Endodermal cell (in vitro differentiated cells): ENCODE measurements around the gene APBA2. TPM values are rescaled to one million over a fixed set of nuclear protein-coding genes. Genes with fewer than 3 reads are reported as not detected.

Source experiments
- DNase-seq: peaks from one replicate; pipeline ENCODE4 v3.0.0-alpha.2; 2017
- H3K27ac ChIP-seq: 2 replicates; pipeline ENCODE4 v1.5.1; 2013; ENCODE audit warnings: mild to moderate bottlenecking, low read depth, low read length, moderate library complexity
- H3K27me3 ChIP-seq: 2 replicates; pipeline ENCODE4 v1.6.1; 2013; ENCODE audit warnings: mild to moderate bottlenecking, low read length, moderate library complexity; ENCODE audit not compliant: insufficient read depth, control insufficient read depth, poor library complexity, severe bottlenecking
- H3K36me3 ChIP-seq: 2 replicates; pipeline ENCODE4 v1.7.0; 2013; ENCODE audit warnings: mild to moderate bottlenecking, low read length, moderate library complexity; ENCODE audit not compliant: control insufficient read depth, insufficient read depth
- H3K4me1 ChIP-seq: one replicate; pipeline ENCODE4 v1.7.0; 2013; ENCODE audit warnings: low read length; ENCODE audit not compliant: control insufficient read depth, insufficient read depth
- H3K4me3 ChIP-seq: 2 replicates; pipeline ENCODE4 v1.5.1; 2013; ENCODE audit warnings: mild to moderate bottlenecking, low read length, moderate library complexity
- H3K9ac ChIP-seq: 2 replicates; pipeline ENCODE4 v1.6.1; 2013; ENCODE audit warnings: mild to moderate bottlenecking, low read length, moderate library complexity; ENCODE audit not compliant: poor library complexity, severe bottlenecking; ENCODE audit errors: extremely low read depth
- H3K9me3 ChIP-seq: 2 replicates; pipeline ENCODE4 v1.6.1; 2013; ENCODE audit warnings: mild to moderate bottlenecking, low read length, moderate library complexity; ENCODE audit not compliant: control insufficient read depth
- H3K27ac Mint-ChIP-seq: 2 replicates; pipeline ENCODE4 v1.8.0; 2020; ENCODE audit warnings: mixed read lengths
- H3K27me3 Mint-ChIP-seq: 2 replicates; pipeline ENCODE4 v1.8.0; 2021; ENCODE audit warnings: mild to moderate bottlenecking, mixed read lengths; ENCODE audit not compliant: insufficient read depth
- H3K36me3 Mint-ChIP-seq: 2 replicates; pipeline ENCODE4 v1.8.0; 2020; ENCODE audit warnings: low read depth, mixed read lengths
- H3K4me1 Mint-ChIP-seq: 2 replicates; pipeline ENCODE4 v1.8.0; 2020; ENCODE audit warnings: mixed read lengths
- H3K4me3 Mint-ChIP-seq: 2 replicates; pipeline ENCODE4 v1.8.0; 2020; ENCODE audit warnings: mild to moderate bottlenecking, moderate library complexity, mixed read lengths
- H3K9me3 Mint-ChIP-seq: 2 replicates; pipeline ENCODE4 v1.8.0; 2020; ENCODE audit warnings: mild to moderate bottlenecking, mixed read lengths
- WGBS, 2 experiments: methylation state at CpG; one replicate each; pipeline versions ENCODE4 v1.1.5 to v1.1.7; 2013; ENCODE audit warnings: missing lambda C conversion rate in 2 of 2, mixed read lengths in 1 of 2; ENCODE audit not compliant: insufficient coverage in 1 of 2, insufficient read length in 1 of 2; 5-methylcytosine and 5-hydroxymethylcytosine counted together
- total RNA-seq, 2 donors: library from RNA; stranded (reverse); fragmentation: NEBNext Ultra II Directional in 1 of 2; extraction: Animal tissue kit (Norgen Biotek cat#: 25700) in 1 of 2; gene quantifications; 2 replicates in 1 of 2; 3 replicates in 1 of 2; pipeline ENCODE4 v1.2.1, GENCODE V29; 2021
- TF ChIP-seq, protein P1 (sequence below): fragments of 200-600 bp; sonication (generic); conservative IDR thresholded peaks from 2 replicates; pipeline ENCODE4 v1.5.0; 2021; ENCODE audit warnings: antibody characterized with exemption, mild to moderate bottlenecking

APBA2 gene
- total RNA-seq, 2 donors from 2014 or later: 27.1 to 27.3 TPM

GRCh38 chr15:28950916-28951315 is 65.1 kb downstream of the APBA2 start:
- H3K4me1 ChIP-seq: no peaks in the 10 kb centered on the region
- no peaks in the 10 kb centered on the region for H3K27me3 Mint-ChIP-seq
- peaks cover 3% of the 10 kb centered on the region for H3K9me3 ChIP-seq
- no peak overlapping the region for H3K4me3 ChIP-seq
- H3K27ac Mint-ChIP-seq: no peak overlapping the region
- no peak overlapping the region for H3K27ac ChIP-seq
- WGBS, 2 experiments: 100% methylated on average over 1 of the region's 2 CpGs; no CpG with 5 or more reads in 1 of the 2 experiments
- H3K4me3 Mint-ChIP-seq: no peak overlapping the region
- H3K36me3 ChIP-seq: no peaks in the 10 kb centered on the region
- TF ChIP-seq, protein P1, sequence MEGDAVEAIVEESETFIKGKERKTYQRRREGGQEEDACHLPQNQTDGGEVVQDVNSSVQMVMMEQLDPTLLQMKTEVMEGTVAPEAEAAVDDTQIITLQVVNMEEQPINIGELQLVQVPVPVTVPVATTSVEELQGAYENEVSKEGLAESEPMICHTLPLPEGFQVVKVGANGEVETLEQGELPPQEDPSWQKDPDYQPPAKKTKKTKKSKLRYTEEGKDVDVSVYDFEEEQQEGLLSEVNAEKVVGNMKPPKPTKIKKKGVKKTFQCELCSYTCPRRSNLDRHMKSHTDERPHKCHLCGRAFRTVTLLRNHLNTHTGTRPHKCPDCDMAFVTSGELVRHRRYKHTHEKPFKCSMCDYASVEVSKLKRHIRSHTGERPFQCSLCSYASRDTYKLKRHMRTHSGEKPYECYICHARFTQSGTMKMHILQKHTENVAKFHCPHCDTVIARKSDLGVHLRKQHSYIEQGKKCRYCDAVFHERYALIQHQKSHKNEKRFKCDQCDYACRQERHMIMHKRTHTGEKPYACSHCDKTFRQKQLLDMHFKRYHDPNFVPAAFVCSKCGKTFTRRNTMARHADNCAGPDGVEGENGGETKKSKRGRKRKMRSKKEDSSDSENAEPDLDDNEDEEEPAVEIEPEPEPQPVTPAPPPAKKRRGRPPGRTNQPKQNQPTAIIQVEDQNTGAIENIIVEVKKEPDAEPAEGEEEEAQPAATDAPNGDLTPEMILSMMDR: no peak
- no peak for DNase-seq
- no peak overlapping the region for H3K9ac ChIP-seq
- H3K36me3 Mint-ChIP-seq: peaks cover 4% of the 10 kb centered on the region
- peaks cover 4% of the 10 kb centered on the region for H3K9me3 Mint-ChIP-seq
- no peaks in the 10 kb centered on the region for H3K4me1 Mint-ChIP-seq
- H3K27me3 ChIP-seq: no peaks in the 10 kb centered on the region

GRCh38 chr15:28952666-28953491 is 67.1 kb downstream of the APBA2 start:
- Mint-ChIP-seq H3K4me1 (no peaks in the 10 kb centered on the region), H3K27me3 (no peaks in the 10 kb centered on the region), H3K4me3 (no peak overlapping the region), H3K27ac (no peak overlapping the region), H3K9me3 (no peaks in the 10 kb centered on the region), H3K36me3 (peaks cover 2% of the 10 kb centered on the region)
- Histone ChIP-seq H3K4me3 (no peak overlapping the region), H3K4me1 (no peaks in the 10 kb centered on the region), H3K27me3 (no peaks in the 10 kb centered on the region), H3K9me3 (no peaks in the 10 kb centered on the region), H3K27ac (peak overlapping the region; percentile 36), H3K9ac (no peak overlapping the region), H3K36me3 (no peaks in the 10 kb centered on the region)
- TF ChIP-seq, protein P1: no peak
- peak; percentile 32 for DNase-seq
- 86 to 96% methylated on average over 6 to 7 of the region's 7 CpGs for WGBS, 2 experiments

GRCh38 chr15:28953573-28954195 is 67.9 kb downstream of the APBA2 start:
- TF ChIP-seq, protein P1: no peak
- Mint-ChIP-seq H3K4me1 (no peaks in the 10 kb centered on the region), H3K36me3 (peaks cover 2% of the 10 kb centered on the region), H3K4me3 (no peak overlapping the region), H3K27ac (no peak overlapping the region), H3K27me3 (no peaks in the 10 kb centered on the region), H3K9me3 (no peaks in the 10 kb centered on the region)
- Histone ChIP-seq H3K9me3 (no peaks in the 10 kb centered on the region), H3K4me3 (no peak overlapping the region), H3K27me3 (no peaks in the 10 kb centered on the region), H3K9ac (no peak overlapping the region), H3K4me1 (no peaks in the 10 kb centered on the region), H3K36me3 (no peaks in the 10 kb centered on the region), H3K27ac (peak overlapping the region; percentile 8)
- WGBS, 2 experiments: 95 to 96% methylated on average over 14 to 15 of the region's 15 CpGs
- DNase-seq: peak; percentile 17
